WI38 (cell line): ENCODE measurements around the gene TRIM29.

Experiments used
- H3K4me3 ChIP-seq: 2 replicates; pipeline ENCODE4 v1.5.1; 2011; ENCODE audit warnings: low read depth, mild to moderate bottlenecking, control low read depth, low read length
- TF ChIP-seq, protein P1 (sequence below): IDR thresholded peaks from 2 replicates; pipeline ENCODE4 v1.5.1; 2012; ENCODE audit warnings: low read depth, mild to moderate bottlenecking, control low read depth, low read length

TRIM29 gene

DNA sequence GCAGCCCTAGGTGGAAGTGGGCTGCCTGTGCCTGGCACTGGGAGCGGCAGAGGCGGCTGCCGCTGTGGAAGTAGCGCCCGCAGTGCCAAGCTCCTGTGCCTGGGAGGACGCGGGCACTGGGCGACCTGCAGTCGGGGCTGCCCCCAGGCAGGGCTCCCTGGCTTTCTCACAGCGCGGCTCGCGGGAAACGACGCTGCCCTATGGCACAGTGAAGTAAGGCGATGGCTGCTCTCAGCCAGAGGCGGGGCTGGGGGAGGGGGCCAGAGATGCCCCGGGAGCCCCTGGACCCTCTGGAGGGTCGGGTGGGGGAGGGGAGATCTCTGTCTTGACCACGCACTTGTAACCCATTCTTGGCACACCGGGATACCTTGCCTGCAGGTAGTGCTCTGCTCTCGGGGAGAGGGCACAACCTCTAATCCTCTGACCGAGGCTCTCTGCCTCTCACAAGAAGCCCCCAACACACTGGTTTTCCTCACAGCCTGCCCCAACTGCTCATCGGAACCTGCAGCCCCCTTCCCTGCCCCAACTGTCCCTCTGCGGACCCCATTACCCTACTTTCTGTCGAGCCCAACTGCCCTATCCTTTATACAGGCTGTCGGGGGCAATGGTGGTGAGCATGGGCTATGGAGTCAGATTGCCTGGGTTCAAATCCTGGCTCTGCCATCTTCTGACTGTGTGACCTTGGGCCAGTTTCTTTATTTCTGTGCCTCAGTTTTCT, 32.2 kb upstream of the TRIM29 start:
- no peak overlapping the region for H3K4me3 ChIP-seq
- TF ChIP-seq, protein P1, sequence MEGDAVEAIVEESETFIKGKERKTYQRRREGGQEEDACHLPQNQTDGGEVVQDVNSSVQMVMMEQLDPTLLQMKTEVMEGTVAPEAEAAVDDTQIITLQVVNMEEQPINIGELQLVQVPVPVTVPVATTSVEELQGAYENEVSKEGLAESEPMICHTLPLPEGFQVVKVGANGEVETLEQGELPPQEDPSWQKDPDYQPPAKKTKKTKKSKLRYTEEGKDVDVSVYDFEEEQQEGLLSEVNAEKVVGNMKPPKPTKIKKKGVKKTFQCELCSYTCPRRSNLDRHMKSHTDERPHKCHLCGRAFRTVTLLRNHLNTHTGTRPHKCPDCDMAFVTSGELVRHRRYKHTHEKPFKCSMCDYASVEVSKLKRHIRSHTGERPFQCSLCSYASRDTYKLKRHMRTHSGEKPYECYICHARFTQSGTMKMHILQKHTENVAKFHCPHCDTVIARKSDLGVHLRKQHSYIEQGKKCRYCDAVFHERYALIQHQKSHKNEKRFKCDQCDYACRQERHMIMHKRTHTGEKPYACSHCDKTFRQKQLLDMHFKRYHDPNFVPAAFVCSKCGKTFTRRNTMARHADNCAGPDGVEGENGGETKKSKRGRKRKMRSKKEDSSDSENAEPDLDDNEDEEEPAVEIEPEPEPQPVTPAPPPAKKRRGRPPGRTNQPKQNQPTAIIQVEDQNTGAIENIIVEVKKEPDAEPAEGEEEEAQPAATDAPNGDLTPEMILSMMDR: no peak

DNA sequence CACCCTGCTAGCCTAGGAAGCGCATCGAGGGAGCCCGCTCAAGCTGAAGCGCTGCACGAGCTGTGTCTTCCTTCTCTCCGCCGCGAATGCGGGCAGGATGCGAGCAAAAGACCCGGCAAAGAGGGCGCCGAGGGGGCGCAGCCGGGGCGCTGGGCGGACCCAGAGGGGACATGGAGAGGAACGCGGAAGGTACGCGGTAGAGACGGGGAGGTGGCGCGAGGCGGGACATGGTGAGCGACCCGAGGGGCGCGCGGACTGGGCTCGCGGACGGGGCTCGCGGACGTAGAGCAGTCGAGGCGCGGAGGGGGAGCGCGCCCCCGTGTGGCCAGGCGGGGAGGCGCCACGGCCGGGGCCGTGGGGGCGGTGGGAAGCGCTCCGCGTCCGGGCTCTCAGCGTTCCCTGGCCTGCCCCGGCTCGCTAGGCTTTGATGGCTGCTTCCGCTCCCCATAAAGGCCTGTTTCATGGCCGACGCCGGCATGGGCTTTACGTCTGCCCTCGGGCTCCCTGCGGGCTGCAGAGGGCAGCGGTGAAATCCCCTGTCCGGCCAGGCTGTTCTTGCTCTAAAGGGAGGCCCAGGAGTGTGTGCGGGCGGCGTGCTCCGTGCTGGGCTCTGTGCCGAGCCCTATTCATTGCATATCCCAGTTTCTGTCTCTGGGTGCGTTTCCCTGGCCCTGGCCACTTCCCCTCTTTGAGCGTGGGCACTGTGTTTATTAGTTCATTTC, 31.2 kb upstream of the TRIM29 start:
- H3K4me3 ChIP-seq: peak overlapping the region; percentile 55
- TF ChIP-seq, protein P1: peak; percentile 61

DNA sequence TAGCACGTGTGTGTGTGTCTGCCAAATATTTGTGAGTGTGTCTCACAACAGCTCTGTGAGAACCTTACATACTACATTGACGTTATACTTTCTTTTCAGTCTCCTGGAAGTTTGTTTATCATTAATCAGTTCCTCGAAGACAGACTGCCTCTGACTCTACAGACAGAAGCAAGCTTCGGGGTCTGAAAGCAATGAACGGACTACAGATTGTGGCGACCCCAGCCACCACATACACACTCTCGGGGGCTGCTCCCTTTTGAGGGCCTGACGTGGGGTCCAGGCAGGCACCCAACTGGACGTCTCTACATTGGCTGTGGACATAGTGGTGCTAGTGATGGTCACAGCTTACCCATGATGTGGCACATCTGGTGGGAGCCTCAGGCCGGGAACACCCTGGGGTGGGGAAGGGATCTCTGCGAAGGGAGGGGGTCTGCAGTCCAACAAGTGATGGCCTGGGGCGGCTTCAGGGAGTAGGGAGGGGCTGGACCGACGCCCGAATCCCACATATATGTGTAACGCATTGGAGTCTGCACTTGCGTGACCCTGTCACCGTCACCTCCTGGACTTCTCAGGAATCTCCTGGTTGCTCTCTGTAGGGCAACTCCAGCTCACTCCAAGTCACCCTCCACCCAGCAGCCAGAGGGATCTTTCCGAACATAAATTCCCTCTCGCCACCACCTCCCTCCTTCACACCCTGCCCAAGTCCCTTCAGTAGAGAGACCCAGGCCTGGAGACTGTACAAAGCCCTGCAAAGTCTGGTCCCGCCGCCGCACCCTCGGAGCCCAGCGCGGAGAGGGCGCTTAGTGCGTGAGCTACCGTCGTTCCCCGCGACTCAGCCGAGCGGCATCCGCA, 30.4 kb upstream of the TRIM29 start:
- TF ChIP-seq, protein P1: no peak
- peak overlapping the region; percentile 55 for H3K4me3 ChIP-seq

DNA sequence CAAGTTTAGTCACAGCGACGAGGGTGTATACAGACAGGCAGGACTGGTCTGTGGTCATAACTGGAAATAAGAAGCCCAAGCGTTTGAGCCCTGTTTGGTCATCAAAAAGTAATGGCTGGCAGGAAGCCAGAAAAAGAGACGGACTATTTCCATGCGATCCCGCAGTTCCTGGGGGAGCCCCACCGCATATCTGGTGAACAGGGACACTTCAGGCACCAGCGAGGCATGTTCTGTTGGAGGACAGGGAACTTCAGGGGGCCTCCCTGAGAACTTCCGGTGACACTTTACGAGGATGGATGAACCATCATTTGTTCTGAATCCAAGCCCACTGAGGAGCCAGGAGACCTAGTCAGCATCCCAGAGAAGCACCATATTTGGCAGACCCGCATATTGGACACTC, 29.7 kb upstream of the TRIM29 start:
- TF ChIP-seq, protein P1: no peak
- no peak overlapping the region for H3K4me3 ChIP-seq

DNA sequence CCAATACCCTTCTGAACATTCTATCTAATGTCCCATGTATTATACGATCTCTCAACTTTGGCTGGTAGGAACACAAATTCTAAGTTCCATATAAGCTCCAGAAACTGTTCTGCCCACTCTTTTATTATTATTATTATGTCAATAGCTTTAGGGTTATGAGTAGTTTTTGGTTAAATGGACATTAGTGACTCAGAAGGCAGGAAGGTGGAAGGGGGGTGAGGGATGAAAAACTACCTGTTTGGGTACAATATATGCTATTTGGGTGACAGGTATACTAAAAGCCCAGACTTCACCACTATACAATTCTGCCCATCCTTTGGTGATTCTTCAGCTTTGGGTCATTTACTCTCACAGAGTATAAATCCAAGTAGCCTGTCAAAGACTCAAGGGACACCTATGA, 22.5 kb upstream of the TRIM29 start:
- H3K4me3 ChIP-seq: no peak overlapping the region
- TF ChIP-seq, protein P1: no peak

DNA sequence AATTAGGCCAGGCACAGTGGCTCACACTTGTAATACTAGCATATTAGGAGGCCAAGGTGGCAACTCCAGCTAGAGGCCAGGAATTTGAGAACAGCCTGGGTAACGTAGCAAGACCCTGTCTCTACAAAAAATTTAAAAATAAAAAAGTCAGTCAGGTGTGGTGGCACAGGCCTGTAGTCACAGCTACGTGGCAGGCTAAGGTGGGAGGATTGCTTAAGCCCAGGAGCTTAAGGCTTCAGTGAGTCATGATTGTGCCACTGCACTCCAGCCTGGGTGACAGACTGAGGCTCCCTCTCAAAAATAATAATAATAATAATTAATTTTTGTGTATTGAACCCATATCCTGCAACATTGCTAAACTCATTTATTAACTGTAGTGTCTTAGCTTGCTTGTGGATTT, 15.3 kb upstream of the TRIM29 start:
- H3K4me3 ChIP-seq: no peak overlapping the region
- TF ChIP-seq, protein P1: no peak
